Measurements from ENCODE around the gene HUWE1. TPM values are rescaled to one million over a fixed set of nuclear protein-coding genes. Genes with fewer than 3 reads are reported as not detected.

HUWE1 gene
- total and polyA plus RNA-seq, 2 of the 13 experiments (the other 11 are each of a cell fraction or from before 2014, with no cell fraction given) = 63.2 to 68.1 TPM

DNA sequence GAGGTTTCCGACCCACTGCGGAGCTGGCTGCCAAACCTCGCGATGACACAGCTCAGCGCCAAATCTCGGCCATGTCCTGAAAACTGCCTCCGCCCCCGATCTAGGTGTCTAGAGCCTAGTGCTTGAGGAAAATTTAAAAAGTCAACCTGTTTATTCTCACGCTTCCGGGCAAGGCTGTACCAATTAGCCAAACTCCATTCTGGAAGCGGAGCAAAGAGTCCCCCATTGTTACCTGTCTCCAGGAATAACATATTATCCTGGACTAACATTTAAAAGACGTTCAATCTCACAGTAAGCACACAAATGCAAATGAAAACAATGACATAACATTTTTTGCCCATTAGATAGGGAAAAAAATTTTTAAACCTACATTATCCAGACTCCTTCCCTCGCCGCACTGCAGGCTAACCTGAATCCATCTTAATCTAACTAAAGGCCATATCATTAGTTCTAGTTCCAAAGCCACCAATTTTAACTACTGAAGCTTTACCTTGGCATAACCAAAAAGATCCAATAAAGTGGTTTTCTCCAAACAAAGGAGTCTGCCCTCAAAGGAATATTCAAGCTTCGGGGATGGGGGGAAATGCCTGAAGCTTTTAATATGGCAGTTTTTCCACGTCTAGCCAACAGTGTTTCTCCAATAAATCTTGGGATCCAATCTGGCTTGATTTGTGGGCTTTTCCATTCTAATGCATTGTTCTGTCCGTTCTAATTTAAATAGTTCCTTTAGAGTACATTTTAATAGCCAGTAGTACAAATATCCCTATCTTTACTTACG, 1.9 kb downstream of the HUWE1 start:
- FAIRE-seq (peak; percentile 100), ATAC-seq (peak; percentile 79), DNase-seq (ENCODE audit: low spot score) (no peak)
- intact Hi-C loops (cut with micrococcal nuclease; ENCODE audit: unreplicated experiment) = no loop called here
- Histone ChIP-seq H3K9me3 (ENCODE audit: low read length) (no peaks in the 10 kb centered on the region), H3K36me3 (replicated peaks in 1 of 2; ENCODE audit: control insufficient read depth in 1 of 2, insufficient read depth in 2 of 2, low read length in 2 of 2) (peaks cover 0 to 10% of the 10 kb centered on the region in 2 experiments; a peak in 2 of 5 replicates), H3K4me2 (ENCODE audit: low read depth, low read length) (peak overlapping the region; percentile 82), H3K4me3 (replicated peaks in 1 of 3; ENCODE audit: insufficient read depth in 1 of 3, low read depth in 2 of 3, low read length in 3 of 3) (peak overlapping the region; percentile 73 to 78 (median 77); a peak in 5 of 6 replicates), H3K9ac (ENCODE audit: insufficient read depth, low read depth, low read length) (peak overlapping the region; percentile 90), H3K27me3 (ENCODE audit: control insufficient read depth in 1 of 2, insufficient read depth in 2 of 2, low read length in 2 of 2) (no peaks in the 10 kb centered on the region; a peak in 1 of 5 replicates), H3K79me2 (ENCODE audit: insufficient read depth, low read length) (peaks cover 46% of the 10 kb centered on the region), H4K20me1 (ENCODE audit: insufficient read depth, low read length) (peaks cover 17% of the 10 kb centered on the region), H2AFZ (ENCODE audit: low read length) (no peak overlapping the region), H3K4me1 (ENCODE audit: insufficient read depth, low read length) (peaks cover 24% of the 10 kb centered on the region), H3K27ac (ENCODE audit: extremely low read length, insufficient read depth, low read length) (peak overlapping the region; percentile 95)
- no TSS peak for BruUV-seq (replicated peaks)
- in situ Hi-C loops (cut with HindIII; ENCODE audit: extremely low pct_ligation_motif_present, low pct_unique_long_range_greater_than_20kb) = loop anchor here (10.0 kb wide), 1 partner anchor 150 kb away; no protein-coding TSS in a partner anchor
- ChIA-PET CTCF (ENCODE audit: low intra/inter-chr PET ratio, low total read pairs) (no interaction called here), POLR2A (interaction anchor here (0.5 to 2.1 kb wide), 12 partner anchors 10 to 602 kb away, joined by 3 to 6 read pairs (median 3); partner anchors contain the start of gene TSPYL2)
- 0% methylated on average over 7 of the region's 18 CpGs for WGBS (ENCODE audit: low lambda C conversion rate)
- TF ChIP-seq, protein P1, sequence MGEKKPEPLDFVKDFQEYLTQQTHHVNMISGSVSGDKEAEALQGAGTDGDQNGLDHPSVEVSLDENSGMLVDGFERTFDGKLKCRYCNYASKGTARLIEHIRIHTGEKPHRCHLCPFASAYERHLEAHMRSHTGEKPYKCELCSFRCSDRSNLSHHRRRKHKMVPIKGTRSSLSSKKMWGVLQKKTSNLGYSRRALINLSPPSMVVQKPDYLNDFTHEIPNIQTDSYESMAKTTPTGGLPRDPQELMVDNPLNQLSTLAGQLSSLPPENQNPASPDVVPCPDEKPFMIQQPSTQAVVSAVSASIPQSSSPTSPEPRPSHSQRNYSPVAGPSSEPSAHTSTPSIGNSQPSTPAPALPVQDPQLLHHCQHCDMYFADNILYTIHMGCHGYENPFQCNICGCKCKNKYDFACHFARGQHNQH (CRISPR knock-in tag; IDR thresholded peaks at IDR 0.05) = 0 out of 2 replicates have a peak, but pooled peaks have one; percentile 11
- TF ChIP-seq YY1 (IDR thresholded peaks at IDR 0.05; ENCODE audit: insufficient read depth, insufficient replicate concordance, low read depth, low read length) (peak; percentile 34), LCORL (IDR thresholded peaks at IDR 0.05) (no peak), LCORL (CRISPR knock-in tag; IDR thresholded peaks at IDR 0.05) (peak; percentile 53; the same call in 1 of the 2 replicates), ZBTB42 (CRISPR knock-in tag; IDR thresholded peaks at IDR 0.05) (no peak), CREB1 (IDR thresholded peaks at IDR 0.05) (no peak), CREB1 (CRISPR knock-in tag; IDR thresholded peaks at IDR 0.05) (peak; percentile 50; the same call in 1 of the 2 replicates), THAP11 (CRISPR knock-in tag; IDR thresholded peaks at IDR 0.05) (0 out of 2 replicates have a peak, but pooled peaks have one; percentile 6), KDM5A (IDR thresholded peaks at IDR 0.05; ENCODE audit: borderline replicate concordance, low read length) (no peak; the same call in 1 of the 2 replicates), ATAD3A (CRISPR knock-in tag; IDR thresholded peaks at IDR 0.05) (no peak), MXI1 (IDR thresholded peaks at IDR 0.05; ENCODE audit: borderline replicate concordance, low read depth, low read length) (peak; percentile 60; the same call in 1 of the 3 replicates), KAT8 (CRISPR knock-in tag; IDR thresholded peaks at IDR 0.05) (peak; percentile 40; the same call in 1 of the 2 replicates), ZMYM4 (CRISPR knock-in tag; IDR thresholded peaks at IDR 0.05) (peak; percentile 79; the same call in 1 of the 2 replicates)
- TF ChIP-seq, protein P2, sequence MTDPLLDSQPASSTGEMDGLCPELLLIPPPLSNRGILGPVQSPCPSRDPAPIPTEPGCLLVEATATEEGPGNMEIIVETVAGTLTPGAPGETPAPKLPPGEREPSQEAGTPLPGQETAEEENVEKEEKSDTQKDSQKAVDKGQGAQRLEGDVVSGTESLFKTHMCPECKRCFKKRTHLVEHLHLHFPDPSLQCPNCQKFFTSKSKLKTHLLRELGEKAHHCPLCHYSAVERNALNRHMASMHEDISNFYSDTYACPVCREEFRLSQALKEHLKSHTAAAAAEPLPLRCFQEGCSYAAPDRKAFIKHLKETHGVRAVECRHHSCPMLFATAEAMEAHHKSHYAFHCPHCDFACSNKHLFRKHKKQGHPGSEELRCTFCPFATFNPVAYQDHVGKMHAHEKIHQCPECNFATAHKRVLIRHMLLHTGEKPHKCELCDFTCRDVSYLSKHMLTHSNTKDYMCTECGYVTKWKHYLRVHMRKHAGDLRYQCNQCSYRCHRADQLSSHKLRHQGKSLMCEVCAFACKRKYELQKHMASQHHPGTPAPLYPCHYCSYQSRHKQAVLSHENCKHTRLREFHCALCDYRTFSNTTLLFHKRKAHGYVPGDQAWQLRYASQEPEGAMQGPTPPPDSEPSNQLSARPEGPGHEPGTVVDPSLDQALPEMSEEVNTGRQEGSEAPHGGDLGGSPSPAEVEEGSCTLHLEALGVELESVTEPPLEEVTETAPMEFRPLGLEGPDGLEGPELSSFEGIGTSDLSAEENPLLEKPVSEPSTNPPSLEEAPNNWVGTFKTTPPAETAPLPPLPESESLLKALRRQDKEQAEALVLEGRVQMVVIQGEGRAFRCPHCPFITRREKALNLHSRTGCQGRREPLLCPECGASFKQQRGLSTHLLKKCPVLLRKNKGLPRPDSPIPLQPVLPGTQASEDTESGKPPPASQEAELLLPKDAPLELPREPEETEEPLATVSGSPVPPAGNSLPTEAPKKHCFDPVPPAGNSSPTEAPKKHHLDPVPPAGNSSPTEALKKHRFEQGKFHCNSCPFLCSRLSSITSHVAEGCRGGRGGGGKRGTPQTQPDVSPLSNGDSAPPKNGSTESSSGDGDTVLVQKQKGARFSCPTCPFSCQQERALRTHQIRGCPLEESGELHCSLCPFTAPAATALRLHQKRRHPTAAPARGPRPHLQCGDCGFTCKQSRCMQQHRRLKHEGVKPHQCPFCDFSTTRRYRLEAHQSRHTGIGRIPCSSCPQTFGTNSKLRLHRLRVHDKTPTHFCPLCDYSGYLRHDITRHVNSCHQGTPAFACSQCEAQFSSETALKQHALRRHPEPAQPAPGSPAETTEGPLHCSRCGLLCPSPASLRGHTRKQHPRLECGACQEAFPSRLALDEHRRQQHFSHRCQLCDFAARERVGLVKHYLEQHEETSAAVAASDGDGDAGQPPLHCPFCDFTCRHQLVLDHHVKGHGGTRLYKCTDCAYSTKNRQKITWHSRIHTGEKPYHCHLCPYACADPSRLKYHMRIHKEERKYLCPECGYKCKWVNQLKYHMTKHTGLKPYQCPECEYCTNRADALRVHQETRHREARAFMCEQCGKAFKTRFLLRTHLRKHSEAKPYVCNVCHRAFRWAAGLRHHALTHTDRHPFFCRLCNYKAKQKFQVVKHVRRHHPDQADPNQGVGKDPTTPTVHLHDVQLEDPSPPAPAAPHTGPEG (CRISPR knock-in tag; IDR thresholded peaks at IDR 0.05) = no peak
- TF ChIP-seq, protein P3, sequence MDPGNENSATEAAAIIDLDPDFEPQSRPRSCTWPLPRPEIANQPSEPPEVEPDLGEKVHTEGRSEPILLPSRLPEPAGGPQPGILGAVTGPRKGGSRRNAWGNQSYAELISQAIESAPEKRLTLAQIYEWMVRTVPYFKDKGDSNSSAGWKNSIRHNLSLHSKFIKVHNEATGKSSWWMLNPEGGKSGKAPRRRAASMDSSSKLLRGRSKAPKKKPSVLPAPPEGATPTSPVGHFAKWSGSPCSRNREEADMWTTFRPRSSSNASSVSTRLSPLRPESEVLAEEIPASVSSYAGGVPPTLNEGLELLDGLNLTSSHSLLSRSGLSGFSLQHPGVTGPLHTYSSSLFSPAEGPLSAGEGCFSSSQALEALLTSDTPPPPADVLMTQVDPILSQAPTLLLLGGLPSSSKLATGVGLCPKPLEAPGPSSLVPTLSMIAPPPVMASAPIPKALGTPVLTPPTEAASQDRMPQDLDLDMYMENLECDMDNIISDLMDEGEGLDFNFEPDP (CRISPR knock-in tag; conservative IDR thresholded peaks at IDR 0.05) = no peak
- TF ChIP-seq, protein P4, sequence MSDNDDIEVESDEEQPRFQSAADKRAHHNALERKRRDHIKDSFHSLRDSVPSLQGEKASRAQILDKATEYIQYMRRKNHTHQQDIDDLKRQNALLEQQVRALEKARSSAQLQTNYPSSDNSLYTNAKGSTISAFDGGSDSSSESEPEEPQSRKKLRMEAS (IDR thresholded peaks at IDR 0.05) = 0 out of 2 replicates have a peak, but pooled peaks have one; percentile 18
